SK-N-SH (cell line): ENCODE results near the gene MRFAP1L1. TPM values are rescaled to one million over a fixed set of nuclear protein-coding genes. Genes with fewer than 3 reads are reported as not detected.

Experiments
- CTCF ChIA-PET: fragments of 300-600, 350-600 bp; formaldehyde crosslinking; extraction: SDS; loops from one replicate; lab custom pipeline; 2021; lab: Yijun Ruan, JAX
- POLR2A ChIA-PET: fragments of 350-600 bp; sonication (Branson Sonifier 250); formaldehyde crosslinking; extraction: SDS; loops from one replicate; lab custom pipeline; 2020; ENCODE audit warnings: antibody characterized with exemption, inconsistent platforms; lab: Yijun Ruan, JAX
- DNase-seq: peaks from one replicate; pipeline ENCODE4 v3.0.0; 2012
- H2AFZ ChIP-seq: fragments of 200-600 bp; sonication (generic); 2 replicates; pipeline ENCODE4 v1.8.1; 2016; ENCODE audit warnings: antibody characterized with exemption, mild to moderate bottlenecking, low read depth
- H3F3A ChIP-seq: fragments of 200-600 bp; sonication (generic); replicated peaks from 2 replicates; pipeline ENCODE3; 2016; ENCODE audit warnings: antibody characterized with exemption, mild to moderate bottlenecking; ENCODE audit not compliant: insufficient read depth
- H3K27ac ChIP-seq, 2 experiments: fragments of 200-500 bp in 1 of 2; fragments of 200-600 bp in 1 of 2; sonication (Bioruptor generic) in 1 of 2; sonication (generic), shearing (Covaris generic) in 1 of 2; 2 replicates each; pipeline versions ENCODE4 v1.5.1 to v1.6.1; 2014 to 2016; ENCODE audit warnings: low read depth in 2 of 2, inconsistent platforms in 1 of 2, low read length in 1 of 2, mild to moderate bottlenecking in 1 of 2, mixed read lengths in 1 of 2
- H3K27me3 ChIP-seq: fragments of 200-600 bp; sonication (generic), shearing (Covaris generic); 2 replicates; pipeline ENCODE4 v1.6.1; 2016; ENCODE audit warnings: mixed run types; ENCODE audit not compliant: insufficient read depth
- H3K36me3 ChIP-seq, 2 experiments: fragments of 200-500 bp in 1 of 2; fragments of 200-600 bp in 1 of 2; sonication (Bioruptor generic) in 1 of 2; sonication (generic) in 1 of 2; replicated peaks in 1 of 2; 2 replicates each; pipeline versions ENCODE3 to v1.5.1; 2014 to 2016; ENCODE audit warnings: low read length in 1 of 2, mild to moderate bottlenecking in 1 of 2; ENCODE audit not compliant: insufficient read depth in 2 of 2, control insufficient read depth in 1 of 2
- H3K4me1 ChIP-seq, 2 experiments: fragments of 200-500 bp in 1 of 2; fragments of 200-600 bp in 1 of 2; sonication (Bioruptor generic) in 1 of 2; sonication (generic), shearing (Covaris generic) in 1 of 2; 2 replicates each; pipeline versions ENCODE4 v1.5.1 to v1.6.1; 2014 to 2016; ENCODE audit warnings: low read depth in 1 of 2, low read length in 1 of 2, mixed run types in 1 of 2; ENCODE audit not compliant: insufficient read depth in 2 of 2, control insufficient read depth in 1 of 2
- H3K4me2 ChIP-seq: fragments of 200-600 bp; sonication (generic), shearing (Covaris generic); 2 replicates; pipeline ENCODE4 v1.6.1; 2017; ENCODE audit warnings: mixed run types
- H3K4me3 ChIP-seq, 2 experiments: fragments of 200-500 bp in 1 of 2; fragments of 200-600 bp in 1 of 2; sonication (Bioruptor generic) in 1 of 2; sonication (generic), shearing (Covaris generic) in 1 of 2; 2 replicates each; pipeline versions ENCODE4 v1.5.1 to v1.8.1; 2014 to 2016; ENCODE audit warnings: low read depth in 2 of 2, inconsistent platforms in 1 of 2, low read length in 1 of 2, mild to moderate bottlenecking in 1 of 2, mixed read lengths in 1 of 2, moderate library complexity in 1 of 2
- H3K79me2 ChIP-seq: fragments of 200-600 bp; sonication (generic); 2 replicates; pipeline ENCODE4 v1.8.1; 2017; ENCODE audit warnings: mild to moderate bottlenecking; ENCODE audit not compliant: insufficient read depth
- H3K9ac ChIP-seq: fragments of 200-600 bp; sonication (generic); 2 replicates; pipeline ENCODE4 v1.6.1; 2017; ENCODE audit warnings: mixed run types
- H3K9me2 ChIP-seq: fragments of 200-600 bp; sonication (generic); 2 replicates; pipeline ENCODE4 v1.6.1; 2017; ENCODE audit warnings: mixed run types
- H3K9me3 ChIP-seq: fragments of 200-600 bp; sonication (generic); 2 replicates; pipeline ENCODE4 v1.6.1; 2017; ENCODE audit warnings: mixed run types, mild to moderate bottlenecking, moderate library complexity
- H4K20me1 ChIP-seq: fragments of 200-600 bp; sonication (generic); 2 replicates; pipeline ENCODE4 v1.6.1; 2017; ENCODE audit warnings: mild to moderate bottlenecking, mixed run types; ENCODE audit not compliant: insufficient read depth
- CTCF ChIP-seq: fragments of 200-600 bp; sonication (generic); IDR thresholded peaks from 2 replicates; pipeline ENCODE4 v1.6.1; 2017; ENCODE audit warnings: antibody characterized with exemption, mild to moderate bottlenecking, moderate library complexity
- EP300 ChIP-seq, 2 experiments: IDR thresholded peaks; 2 replicates each; pipeline versions ENCODE4 v1.4.0 to v1.6.1; 2012; ENCODE audit warnings: borderline replicate concordance in 1 of 2, low read depth in 1 of 2, low read length in 1 of 2
- FOSL2 ChIP-seq: IDR thresholded peaks from 2 replicates; pipeline ENCODE4 v1.4.0; 2012; ENCODE audit warnings: low read depth, mild to moderate bottlenecking, moderate library complexity, borderline replicate concordance
- FOXJ3 ChIP-seq: sonication (generic); formaldehyde crosslinking; IDR thresholded peaks from 2 replicates; pipeline ENCODE4 v1.5.1; 2020; ENCODE audit warnings: mild to moderate bottlenecking, missing genetic modification reagents
- FOXM1 ChIP-seq: IDR thresholded peaks from 2 replicates; pipeline ENCODE4 v1.4.0; 2012; ENCODE audit warnings: low read depth, mild to moderate bottlenecking
- GATA2 ChIP-seq: sonication (generic); formaldehyde crosslinking; IDR thresholded peaks from 2 replicates; pipeline ENCODE4 v1.5.0; 2020; ENCODE audit warnings: mild to moderate bottlenecking, missing genetic modification reagents
- JUND ChIP-seq: IDR thresholded peaks from 2 replicates; pipeline ENCODE4 v1.4.0; 2012
- MAX ChIP-seq: IDR thresholded peaks from 2 replicates; pipeline ENCODE4 v1.4.0; 2012; ENCODE audit warnings: low read depth
- MEF2A ChIP-seq: IDR thresholded peaks from 2 replicates; pipeline ENCODE4 v1.4.0; 2012; ENCODE audit warnings: low read depth, borderline replicate concordance
- PBX3 ChIP-seq: IDR thresholded peaks from 2 replicates; pipeline ENCODE4; 2012
- POLR2AphosphoS5 ChIP-seq: IDR thresholded peaks from 2 replicates; pipeline ENCODE4 v1.6.1; 2012; ENCODE audit warnings: low read depth, low read length
- RAD21 ChIP-seq: IDR thresholded peaks from 2 replicates; pipeline ENCODE4 v1.6.1; 2012; ENCODE audit warnings: mild to moderate bottlenecking, low read length
- REST ChIP-seq: IDR thresholded peaks from 2 replicates; pipeline ENCODE4 v1.6.1; 2012; ENCODE audit warnings: mild to moderate bottlenecking, low read depth, low read length, moderate library complexity
- RXRA ChIP-seq: IDR thresholded peaks from 2 replicates; pipeline ENCODE4 v1.4.0; 2012; ENCODE audit warnings: low read depth, mild to moderate bottlenecking, borderline replicate concordance
- SIN3A ChIP-seq: IDR thresholded peaks from 2 replicates; pipeline ENCODE4 v1.6.1; 2012; ENCODE audit warnings: low read depth, mild to moderate bottlenecking, low read length, moderate library complexity, borderline replicate concordance
- TAF1 ChIP-seq: IDR thresholded peaks from 2 replicates; pipeline ENCODE4 v1.6.1; 2012; ENCODE audit warnings: low read depth, mild to moderate bottlenecking, low read length, moderate library complexity, borderline replicate concordance
- TCF12 ChIP-seq: IDR thresholded peaks from 2 replicates; pipeline ENCODE4 v1.4.0; 2012
- TEAD4 ChIP-seq: IDR thresholded peaks from 2 replicates; pipeline ENCODE4 v1.4.0; 2012; ENCODE audit warnings: mild to moderate bottlenecking, borderline replicate concordance; ENCODE audit not compliant: insufficient read depth
- USF1 ChIP-seq: IDR thresholded peaks from 2 replicates; pipeline ENCODE4 v1.4.0; 2012; ENCODE audit warnings: low read depth, borderline replicate concordance
- YY1 ChIP-seq: IDR thresholded peaks from 2 replicates; pipeline ENCODE4 v1.4.0; 2012; ENCODE audit warnings: low read depth, mild to moderate bottlenecking
- WGBS: methylation state at CpG from one replicate; pipeline ENCODE4 v1.1.6; 2017; ENCODE audit warnings: low lambda C conversion rate; 5-methylcytosine and 5-hydroxymethylcytosine counted together
- polyA plus RNA-seq, 3 experiments: library from polyadenylated mRNA; depleted of rRNA; stranded (reverse); fragments of >200 nt; gene quantifications; 2 replicates each; pipeline ENCODE4 v1.2.3, GENCODE V29; 2012

Gene MRFAP1L1
- polyA plus RNA-seq, 1 of the 3 experiments (the other 2 are of a cell fraction): 60.3 TPM

- Histone ChIP-seq H3K4me2 (no peak overlapping the region), H3K9me2 (no peaks in the 10 kb centered on the region), H4K20me1 (no peaks in the 10 kb centered on the region), H3K27ac (no peak overlapping the region), H3F3A (peaks cover 6% of the 10 kb centered on the region), H3K4me3 (no peak overlapping the region), H3K9ac (no peak overlapping the region), H3K4me1 (no peaks in the 10 kb centered on the region), H2AFZ (no peak overlapping the region), H3K27me3 (no peaks in the 10 kb centered on the region), H3K36me3 (no peaks in the 10 kb centered on the region), H3K79me2 (no peaks in the 10 kb centered on the region), H3K9me3 (no peaks in the 10 kb centered on the region)
- POLR2A ChIA-PET: no interaction called here
- CTCF ChIA-PET: interaction anchor here (1.1 to 3.4 kb wide), 4 partner anchors 8 to 315 kb away, joined by 3 to 25 read pairs (median 6); partner anchors contain the start of gene TADA2B
- DNase-seq: no peak
- no peak for TF ChIP-seq POLR2AphosphoS5
- no peak for TF ChIP-seq REST
- no peak for TF ChIP-seq TEAD4
- TF ChIP-seq TCF12: no peak
- TF ChIP-seq FOXJ3: no peak
- no peak for TF ChIP-seq FOXM1
- TF ChIP-seq GATA2 (CRISPR knock-in tag): no peak
- no peak for TF ChIP-seq EP300 (IDR thresholded peaks at IDR 0.05; ENCODE audit: borderline replicate concordance in 1 of 2, low read depth in 1 of 2, low read length in 1 of 2)
- TF ChIP-seq TAF1: no peak
- TF ChIP-seq MAX: no peak
- WGBS: 93% methylated on average over 3 of the region's 3 CpGs
Observed at GRCh38 chr4:6727943-6728250, 18.2 kb upstream of the MRFAP1L1 start.

GRCh38 chr4:6727081-6727942 is 17.6 kb upstream of the MRFAP1L1 start:
- Histone ChIP-seq H3K36me3 (no peaks in the 10 kb centered on the region), H3K4me1 (no peaks in the 10 kb centered on the region), H2AFZ (no peak overlapping the region), H3K9me3 (no peaks in the 10 kb centered on the region), H3K4me3 (no peak overlapping the region), H3K9me2 (no peaks in the 10 kb centered on the region), H3K27ac (no peak overlapping the region), H3K79me2 (no peaks in the 10 kb centered on the region), H3K4me2 (no peak overlapping the region), H3F3A (peaks cover 6% of the 10 kb centered on the region), H3K27me3 (no peaks in the 10 kb centered on the region), H3K9ac (no peak overlapping the region), H4K20me1 (no peaks in the 10 kb centered on the region)
- 80% methylated on average over 25 of the region's 31 CpGs for WGBS
- ChIA-PET POLR2A (no interaction called here), CTCF (interaction anchor here (0.9 to 1.7 kb wide), 3 partner anchors 11 to 316 kb away, joined by 3 to 7 read pairs (median 3); partner anchors contain the start of gene TADA2B)
- no peak for DNase-seq
- TF ChIP-seq RAD21: no peak
- TF ChIP-seq PBX3: no peak
- TF ChIP-seq MEF2A: no peak
- no peak for TF ChIP-seq YY1
- no peak for TF ChIP-seq RXRA
- no peak for TF ChIP-seq EP300 (IDR thresholded peaks at IDR 0.05; ENCODE audit: borderline replicate concordance in 1 of 2, low read depth in 1 of 2, low read length in 1 of 2)
- no peak for TF ChIP-seq JUND
- no peak for TF ChIP-seq USF1
- TF ChIP-seq POLR2AphosphoS5: no peak
- TF ChIP-seq TEAD4: no peak
- no peak for TF ChIP-seq GATA2 (CRISPR knock-in tag)
- no peak for TF ChIP-seq SIN3A
- no peak for TF ChIP-seq CTCF
- no peak for TF ChIP-seq FOSL2
